Neural progenitor cell (in vitro differentiated cells): ENCODE data around the gene ADCY9.

Experiments used
- CTCF ChIP-seq: fragments of 200-600 bp; sonication (generic); IDR thresholded peaks from 2 replicates; pipeline ENCODE4 v1.5.1; 2017; ENCODE audit warnings: antibody characterized with exemption, mild to moderate bottlenecking
- EZH2 ChIP-seq: fragments of 200-600 bp; sonication (generic); IDR thresholded peaks from 2 replicates; pipeline ENCODE4 v1.6.1; 2017; ENCODE audit warnings: antibody characterized with exemption, mild to moderate bottlenecking, moderate library complexity
- EZH2phosphoT487 ChIP-seq: fragments of 200-600 bp; sonication (generic); IDR thresholded peaks from 2 replicates; pipeline ENCODE4 v1.6.1; 2017; ENCODE audit warnings: antibody characterized with exemption

GRCh38 chr16:3986235-3986544, 130.1 kb downstream of the ADCY9 start:
- TF ChIP-seq CTCF = no peak
- no peak for TF ChIP-seq EZH2
- TF ChIP-seq EZH2phosphoT487 = no peak
